ENCODE data around the gene TAS2R42. TPM values are rescaled to one million over a fixed set of nuclear protein-coding genes. Genes with fewer than 3 reads are reported as not detected.

The TAS2R42 gene
- total and polyA plus RNA-seq, 2 donors (not counting 1 experiment from before 2014, with no cell fraction given): not detected

DNA sequence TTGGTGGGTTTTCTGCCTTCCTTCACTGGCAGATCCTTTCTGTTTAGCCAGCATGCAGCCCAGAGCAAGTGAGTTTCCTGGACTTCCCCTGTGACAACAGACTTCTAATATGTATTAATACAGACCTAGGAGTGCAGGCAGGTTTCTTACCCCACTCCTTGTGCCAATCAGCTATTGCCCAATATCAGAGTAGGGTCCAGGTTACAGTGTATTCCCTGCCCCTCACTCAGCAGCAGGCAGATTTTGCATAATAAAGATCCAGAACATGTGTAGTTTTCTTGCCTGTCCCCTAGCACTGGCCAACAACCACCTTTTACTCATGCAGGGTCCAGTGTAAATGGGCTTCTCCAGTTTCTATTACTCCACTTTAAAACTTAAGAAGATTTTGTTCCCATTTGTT, 20.4 kb downstream of the TAS2R42 start:
- Mint-ChIP-seq H3K9me3 (ENCODE audit: insufficient read depth) (no peaks in the 10 kb centered on the region), H3K27me3 (no peaks in the 10 kb centered on the region), H3K27ac (no peak overlapping the region), H3K4me1 (peaks cover 42% of the 10 kb centered on the region), H3K4me3 (no peak overlapping the region)
- intact Hi-C loops (cut with micrococcal nuclease): no loop called here
- Histone ChIP-seq H3K4me1 (ENCODE audit: control insufficient read depth in 2 of 2, insufficient read depth in 2 of 2, low read length in 2 of 2) (peaks cover 15% of the 10 kb centered on the region in 2 donors), H3K27ac (ENCODE audit: low read length in 2 of 2) (no peak overlapping the region), H3K4me3 (ENCODE audit: control extremely low read depth in 1 of 5, extremely low read depth in 1 of 5, insufficient read depth in 1 of 5, low read depth in 2 of 5, low read length in 4 of 5) (no peak overlapping the region), H3K36me3 (replicated peaks in 1 of 2; ENCODE audit: control extremely low read depth in 1 of 2, control insufficient read depth in 1 of 2, extremely low read depth in 1 of 2, insufficient read depth in 2 of 2, low read length in 1 of 2) (peaks cover 6 to 21% of the 10 kb centered on the region in 2 experiments), H3K27me3 (replicated peaks in 1 of 4; ENCODE audit: control extremely low read depth in 1 of 4, control insufficient read depth in 3 of 4, insufficient read depth in 4 of 4, low read length in 3 of 4) (no peaks in the 10 kb centered on the region), H3K9ac (ENCODE audit: low read length) (no peak overlapping the region), H2AFZ (ENCODE audit: insufficient read depth, low read depth, low read length, poor library complexity, severe bottlenecking) (no peak overlapping the region), H3K9me3 (ENCODE audit: control extremely low read depth in 1 of 3, control insufficient read depth in 2 of 3, insufficient read depth in 1 of 3, low read length in 2 of 3) (no peaks in the 10 kb centered on the region), H3K79me2 (ENCODE audit: control insufficient read depth, insufficient read depth, low read length) (peaks cover 93% of the 10 kb centered on the region), H3K4me2 (replicated peaks; ENCODE audit: low read depth, low read length, poor library complexity, severe bottlenecking) (no peak overlapping the region), H4K20me1 (ENCODE audit: control insufficient read depth, insufficient read depth, low read length, poor library complexity, severe bottlenecking) (peaks cover 62% of the 10 kb centered on the region)
- ATAC-seq (ENCODE audit: low read depth) (no peak), DNase-seq (no peak)
- TF ChIP-seq, protein P1, sequence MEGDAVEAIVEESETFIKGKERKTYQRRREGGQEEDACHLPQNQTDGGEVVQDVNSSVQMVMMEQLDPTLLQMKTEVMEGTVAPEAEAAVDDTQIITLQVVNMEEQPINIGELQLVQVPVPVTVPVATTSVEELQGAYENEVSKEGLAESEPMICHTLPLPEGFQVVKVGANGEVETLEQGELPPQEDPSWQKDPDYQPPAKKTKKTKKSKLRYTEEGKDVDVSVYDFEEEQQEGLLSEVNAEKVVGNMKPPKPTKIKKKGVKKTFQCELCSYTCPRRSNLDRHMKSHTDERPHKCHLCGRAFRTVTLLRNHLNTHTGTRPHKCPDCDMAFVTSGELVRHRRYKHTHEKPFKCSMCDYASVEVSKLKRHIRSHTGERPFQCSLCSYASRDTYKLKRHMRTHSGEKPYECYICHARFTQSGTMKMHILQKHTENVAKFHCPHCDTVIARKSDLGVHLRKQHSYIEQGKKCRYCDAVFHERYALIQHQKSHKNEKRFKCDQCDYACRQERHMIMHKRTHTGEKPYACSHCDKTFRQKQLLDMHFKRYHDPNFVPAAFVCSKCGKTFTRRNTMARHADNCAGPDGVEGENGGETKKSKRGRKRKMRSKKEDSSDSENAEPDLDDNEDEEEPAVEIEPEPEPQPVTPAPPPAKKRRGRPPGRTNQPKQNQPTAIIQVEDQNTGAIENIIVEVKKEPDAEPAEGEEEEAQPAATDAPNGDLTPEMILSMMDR (IDR thresholded peaks at IDR 0.05): no peak
- TF ChIP-seq EZH2 (IDR thresholded peaks at IDR 0.05; ENCODE audit: borderline replicate concordance, insufficient read depth, low read depth, low read length, poor library complexity, severe bottlenecking): no peak
- ChIA-PET POLR2A (no interaction called here), CTCF (no interaction called here)

DNA sequence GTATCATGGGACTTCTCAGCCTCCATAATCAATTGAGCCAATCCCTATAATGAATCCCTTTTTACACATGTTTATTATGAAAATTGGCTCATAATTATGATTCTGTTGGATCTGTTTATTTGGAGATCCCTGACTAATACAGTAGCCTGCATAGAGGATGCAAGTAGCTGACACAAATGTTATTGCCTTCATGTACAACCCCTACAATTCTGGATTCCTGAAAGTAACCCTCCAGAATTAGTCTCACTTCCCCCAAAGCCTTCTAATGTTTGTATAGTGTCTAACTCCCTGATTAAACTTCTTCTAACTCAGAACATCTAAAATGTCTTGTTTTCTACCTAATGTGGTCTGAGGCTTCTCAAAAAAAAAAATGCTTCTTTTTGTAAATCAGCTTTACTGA, 22.4 kb downstream of the TAS2R42 start:
- Histone ChIP-seq H3K9ac (ENCODE audit: low read length) (no peak overlapping the region), H3K27ac (ENCODE audit: low read length in 2 of 2) (no peak overlapping the region), H3K9me3 (ENCODE audit: control extremely low read depth in 1 of 3, control insufficient read depth in 2 of 3, insufficient read depth in 1 of 3, low read length in 2 of 3) (no peaks in the 10 kb centered on the region), H4K20me1 (ENCODE audit: control insufficient read depth, insufficient read depth, low read length, poor library complexity, severe bottlenecking) (peaks cover 65% of the 10 kb centered on the region), H3K27me3 (replicated peaks in 1 of 4; ENCODE audit: control extremely low read depth in 1 of 4, control insufficient read depth in 3 of 4, insufficient read depth in 4 of 4, low read length in 3 of 4) (no peaks in the 10 kb centered on the region), H2AFZ (ENCODE audit: insufficient read depth, low read depth, low read length, poor library complexity, severe bottlenecking) (no peak overlapping the region), H3K4me1 (ENCODE audit: control insufficient read depth in 2 of 2, insufficient read depth in 2 of 2, low read length in 2 of 2) (peaks cover 2 to 3% of the 10 kb centered on the region in 2 donors), H3K4me2 (replicated peaks; ENCODE audit: low read depth, low read length, poor library complexity, severe bottlenecking) (no peak overlapping the region), H3K4me3 (ENCODE audit: control extremely low read depth in 1 of 5, extremely low read depth in 1 of 5, insufficient read depth in 1 of 5, low read depth in 2 of 5, low read length in 4 of 5) (no peak overlapping the region), H3K36me3 (replicated peaks in 1 of 2; ENCODE audit: control extremely low read depth in 1 of 2, control insufficient read depth in 1 of 2, extremely low read depth in 1 of 2, insufficient read depth in 2 of 2, low read length in 1 of 2) (peaks cover 6 to 20% of the 10 kb centered on the region in 2 experiments), H3K79me2 (ENCODE audit: control insufficient read depth, insufficient read depth, low read length) (peaks cover 91% of the 10 kb centered on the region)
- intact Hi-C loops (cut with micrococcal nuclease): no loop called here
- POLR2A ChIA-PET: no interaction called here
- Mint-ChIP-seq H3K9me3 (ENCODE audit: insufficient read depth) (no peaks in the 10 kb centered on the region), H3K4me3 (no peak overlapping the region), H3K27ac (no peak overlapping the region), H3K27me3 (no peaks in the 10 kb centered on the region), H3K4me1 (peaks cover 35% of the 10 kb centered on the region)
- no peak for TF ChIP-seq EZH2 (IDR thresholded peaks at IDR 0.05; ENCODE audit: borderline replicate concordance, insufficient read depth, low read depth, low read length, poor library complexity, severe bottlenecking)
- TF ChIP-seq, protein P1 (IDR thresholded peaks at IDR 0.05): no peak
- ATAC-seq (ENCODE audit: low read depth): no peak
- CTCF ChIA-PET: no interaction called here
- no peak for DNase-seq

Measured in B cell (primary cell).